DOHH2 (cell line): ENCODE data around the gene TCF7.
A peak's percentile ranks its signal among the peaks of the same experiment; 100 is the strongest.

ENCODE experiments used
- H3F3A ChIP-seq: fragments of 200-600 bp; sonication (generic), shearing (Covaris generic); 2 replicates; pipeline ENCODE4 v1.6.0; 2016; ENCODE audit warnings: antibody characterized with exemption, mild to moderate bottlenecking; ENCODE audit not compliant: control insufficient read depth, insufficient read depth
- H3K27ac ChIP-seq: fragments of 200-600 bp; sonication (generic); 2 replicates; pipeline ENCODE4 v1.5.1; 2014; ENCODE audit warnings: low read depth, mild to moderate bottlenecking, low read length, moderate library complexity
- H3K27me3 ChIP-seq: fragments of 200-600 bp; sonication (generic); 2 replicates; pipeline ENCODE4 v1.6.1; 2014; ENCODE audit warnings: mild to moderate bottlenecking, low read length, mixed read lengths; ENCODE audit not compliant: control insufficient read depth
- H3K36me3 ChIP-seq: fragments of 200-600 bp; sonication (generic); 2 replicates; pipeline ENCODE4 v1.6.1; 2014; ENCODE audit warnings: mild to moderate bottlenecking, low read length, moderate library complexity, mixed read lengths; ENCODE audit not compliant: control insufficient read depth
- H3K4me1 ChIP-seq: fragments of 200-600 bp; sonication (generic); 2 replicates; pipeline ENCODE4 v1.6.1; 2014; ENCODE audit warnings: mild to moderate bottlenecking, low read length, mixed read lengths; ENCODE audit not compliant: control insufficient read depth
- H3K4me2 ChIP-seq: fragments of 200-600 bp; sonication (generic); 2 replicates; pipeline ENCODE4 v1.6.0; 2014; ENCODE audit warnings: mild to moderate bottlenecking, low read length, moderate library complexity
- H3K4me3 ChIP-seq: fragments of 200-600 bp; sonication (generic); 2 replicates; pipeline ENCODE4 v1.5.1; 2014; ENCODE audit warnings: mild to moderate bottlenecking, low read length, mixed read lengths
- H3K79me2 ChIP-seq: fragments of 200-600 bp; sonication (generic); 2 replicates; pipeline ENCODE4 v1.6.1; 2014; ENCODE audit warnings: mild to moderate bottlenecking, low read length, mixed read lengths; ENCODE audit not compliant: control insufficient read depth
- H3K9me2 ChIP-seq: fragments of 200-600 bp; sonication (generic); replicated peaks from 2 replicates; pipeline ENCODE4 v1.6.1; 2014; ENCODE audit warnings: mild to moderate bottlenecking, low read length, mixed read lengths; ENCODE audit not compliant: control insufficient read depth
- H3K9me3 ChIP-seq: fragments of 200-600 bp; sonication (generic); 2 replicates; pipeline ENCODE4 v1.6.1; 2014; ENCODE audit warnings: antibody characterized with exemption, low read length, mixed read lengths; ENCODE audit not compliant: control insufficient read depth, insufficient read depth
- H4K20me1 ChIP-seq: fragments of 200-600 bp; sonication (generic); 2 replicates; pipeline ENCODE4 v1.6.0; 2014; ENCODE audit warnings: low read depth, mild to moderate bottlenecking, antibody characterized with exemption, low read length, moderate library complexity; ENCODE audit not compliant: control insufficient read depth, insufficient read depth
- EZH2phosphoT487 ChIP-seq: fragments of 200-600 bp; sonication (generic); IDR thresholded peaks from 2 replicates; pipeline ENCODE4 v1.6.1; 2017; ENCODE audit warnings: borderline replicate concordance, mild to moderate bottlenecking, antibody characterized with exemption, low read length, moderate library complexity, mixed read lengths
- TF ChIP-seq, protein P1 (sequence below): fragments of 200-600 bp; sonication (generic); IDR thresholded peaks from one replicate; pipeline ENCODE4 v1.5.1; 2014; ENCODE audit warnings: antibody characterized with exemption, mild to moderate bottlenecking, low read depth, low read length; ENCODE audit not compliant: poor library complexity, severe bottlenecking

TCF7 gene

GRCh38 chr5:134115806-134116175 lies 1.3 kb downstream of the TCF7 start:
- H3K27ac ChIP-seq, result no peak overlapping the region
- no peaks in the 10 kb centered on the region for H3K36me3 ChIP-seq
- TF ChIP-seq EZH2phosphoT487, result no peak
- TF ChIP-seq, protein P1, sequence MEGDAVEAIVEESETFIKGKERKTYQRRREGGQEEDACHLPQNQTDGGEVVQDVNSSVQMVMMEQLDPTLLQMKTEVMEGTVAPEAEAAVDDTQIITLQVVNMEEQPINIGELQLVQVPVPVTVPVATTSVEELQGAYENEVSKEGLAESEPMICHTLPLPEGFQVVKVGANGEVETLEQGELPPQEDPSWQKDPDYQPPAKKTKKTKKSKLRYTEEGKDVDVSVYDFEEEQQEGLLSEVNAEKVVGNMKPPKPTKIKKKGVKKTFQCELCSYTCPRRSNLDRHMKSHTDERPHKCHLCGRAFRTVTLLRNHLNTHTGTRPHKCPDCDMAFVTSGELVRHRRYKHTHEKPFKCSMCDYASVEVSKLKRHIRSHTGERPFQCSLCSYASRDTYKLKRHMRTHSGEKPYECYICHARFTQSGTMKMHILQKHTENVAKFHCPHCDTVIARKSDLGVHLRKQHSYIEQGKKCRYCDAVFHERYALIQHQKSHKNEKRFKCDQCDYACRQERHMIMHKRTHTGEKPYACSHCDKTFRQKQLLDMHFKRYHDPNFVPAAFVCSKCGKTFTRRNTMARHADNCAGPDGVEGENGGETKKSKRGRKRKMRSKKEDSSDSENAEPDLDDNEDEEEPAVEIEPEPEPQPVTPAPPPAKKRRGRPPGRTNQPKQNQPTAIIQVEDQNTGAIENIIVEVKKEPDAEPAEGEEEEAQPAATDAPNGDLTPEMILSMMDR, result no peak
- H3K9me2 ChIP-seq, result no peaks in the 10 kb centered on the region
- no peaks in the 10 kb centered on the region for H3F3A ChIP-seq
- peak overlapping the region; percentile 68; the same call in 1 of the 2 replicates for H3K4me2 ChIP-seq
- H3K27me3 ChIP-seq, result peaks cover 58% of the 10 kb centered on the region
- H3K79me2 ChIP-seq, result no peaks in the 10 kb centered on the region
- H4K20me1 ChIP-seq, result peaks cover 4% of the 10 kb centered on the region; the same call in 1 of the 2 replicates
- H3K4me1 ChIP-seq, result peaks cover 14% of the 10 kb centered on the region
- H3K9me3 ChIP-seq, result no peaks in the 10 kb centered on the region
- no peak overlapping the region for H3K4me3 ChIP-seq

DNA sequence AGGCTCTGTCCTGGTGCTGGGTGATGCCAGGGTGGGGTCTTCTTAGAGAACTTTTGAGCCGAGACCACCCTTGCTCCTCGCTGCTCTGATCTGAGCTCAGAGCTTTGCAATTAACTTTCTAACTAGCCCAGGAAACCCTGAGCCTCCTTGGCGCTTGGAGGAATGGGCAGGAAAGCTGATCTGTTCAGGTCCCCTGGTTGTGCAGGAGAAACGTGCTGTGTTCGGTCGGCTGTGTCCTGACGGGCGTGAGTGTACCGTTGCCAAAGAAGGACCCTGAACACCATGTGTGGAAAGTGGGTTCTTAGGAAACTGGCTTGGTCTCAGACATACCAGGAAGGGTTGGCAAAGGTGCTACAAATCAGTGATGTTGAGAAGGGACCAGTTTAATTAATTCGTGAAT lies 1.8 kb downstream of the TCF7 start:
- Histone ChIP-seq H3K9me3 (no peaks in the 10 kb centered on the region), H3F3A (no peaks in the 10 kb centered on the region), H3K9me2 (no peaks in the 10 kb centered on the region), H3K27ac (no peak overlapping the region), H3K36me3 (no peaks in the 10 kb centered on the region), H3K79me2 (no peaks in the 10 kb centered on the region), H4K20me1 (peaks cover 4% of the 10 kb centered on the region; the same call in 1 of the 2 replicates), H3K4me2 (no peak overlapping the region), H3K4me3 (no peak overlapping the region), H3K4me1 (peaks cover 14% of the 10 kb centered on the region), H3K27me3 (peaks cover 56% of the 10 kb centered on the region)
- TF ChIP-seq, protein P1, result no peak
- TF ChIP-seq EZH2phosphoT487, result no peak

GRCh38 chr5:134116789-134117761 lies 2.6 kb downstream of the TCF7 start:
- Histone ChIP-seq H4K20me1 (peaks cover 8% of the 10 kb centered on the region; the same call in 1 of the 2 replicates), H3K4me3 (no peak overlapping the region)
- TF ChIP-seq, protein P1, result no peak
- no peak for TF ChIP-seq EZH2phosphoT487

More at GRCh38 chr5:134116789-134117761, 2.6 kb downstream of the TCF7 start:
- Histone ChIP-seq H3K27me3 (peaks cover 56% of the 10 kb centered on the region), H3K4me1 (peaks cover 14% of the 10 kb centered on the region), H3K79me2 (no peaks in the 10 kb centered on the region), H3K9me2 (no peaks in the 10 kb centered on the region), H3K36me3 (no peaks in the 10 kb centered on the region), H3K27ac (no peak overlapping the region), H3K4me2 (no peak overlapping the region), H3K9me3 (no peaks in the 10 kb centered on the region), H3F3A (no peaks in the 10 kb centered on the region)
